Pulmonary artery endothelial cell (primary cell): ENCODE measurements around the gene RASD1. TPM values are rescaled to one million over a fixed set of nuclear protein-coding genes. Genes with fewer than 3 reads are reported as not detected.

ENCODE experiments used
- DNase-seq: peaks from one replicate; pipeline ENCODE4 v3.0.0-alpha.2; 2011; ENCODE audit warnings: low read depth, low spot score
- total RNA-seq: library from RNA; depleted of rRNA; stranded (reverse); fragments of >200 nt; gene quantifications from 2 replicates; pipeline ENCODE4 v1.2.3, GENCODE V29; 2014

RASD1 gene
- total RNA-seq, 1 donor from 2014 or later = 14.7 TPM

DNA sequence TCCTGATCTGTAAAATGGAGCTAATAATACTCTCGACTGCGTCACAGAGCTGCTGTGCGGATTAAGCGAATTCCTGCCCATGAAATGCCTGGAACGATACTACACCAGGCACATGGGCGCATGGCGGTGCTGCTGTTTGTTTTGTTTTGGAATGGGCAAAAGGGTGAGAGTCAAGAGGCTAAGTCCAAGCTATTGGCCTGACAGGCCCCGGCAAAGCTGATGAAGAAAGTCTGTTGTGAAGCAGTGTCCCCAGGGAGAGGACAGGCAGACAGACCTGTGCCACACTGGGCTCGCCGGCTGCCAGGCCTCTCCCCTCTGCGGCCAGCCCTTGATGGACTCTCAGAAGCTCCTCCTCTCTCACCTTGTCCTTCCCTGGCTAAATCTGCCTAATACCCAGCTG, 31.3 kb upstream of the RASD1 start:
- no peak for DNase-seq

DNA sequence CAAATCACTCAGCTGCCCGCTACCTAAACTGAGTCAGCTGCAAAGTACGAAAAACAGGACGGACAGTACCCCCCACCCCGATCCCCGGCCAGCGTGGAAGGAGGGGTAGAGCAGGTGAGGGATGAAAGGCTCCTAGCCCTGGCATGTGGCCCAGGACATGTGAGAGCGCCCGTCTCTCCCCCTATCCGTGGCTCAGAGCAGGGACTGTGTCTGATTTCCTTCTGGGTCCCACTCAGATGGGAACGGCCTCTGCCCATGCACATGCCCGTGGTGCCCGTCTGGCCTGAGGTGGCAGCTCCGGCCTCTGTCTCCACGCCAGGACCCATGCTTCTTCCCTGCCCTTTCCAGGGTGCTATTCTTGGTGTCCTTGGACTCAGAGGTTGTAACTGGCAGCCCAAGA, 30.2 kb upstream of the RASD1 start:
- DNase-seq = no peak

DNA sequence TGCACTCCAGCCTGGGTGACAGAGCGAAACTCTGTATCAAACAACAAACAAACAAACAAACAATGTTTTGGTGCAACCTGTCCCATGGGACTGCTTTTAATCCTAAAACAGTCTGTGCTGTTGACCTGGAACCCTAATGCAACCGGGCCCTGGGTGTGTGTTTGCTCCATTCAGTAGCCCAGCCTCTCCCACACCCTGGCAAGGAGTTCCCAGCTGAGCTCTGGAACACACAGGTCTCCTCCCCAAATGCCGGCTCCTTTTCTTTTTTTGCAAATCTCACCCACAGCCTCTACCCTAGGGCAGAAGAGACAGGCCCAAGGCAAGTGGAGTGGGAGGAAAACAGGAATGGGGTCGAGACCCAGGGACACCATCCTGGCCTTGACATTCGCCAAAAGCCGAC, 29.8 kb upstream of the RASD1 start:
- no peak for DNase-seq

- DNase-seq = no peak
These were observed 29.1 kb upstream of the RASD1 start for GRCh38 chr17:17525311-17525710.

DNA sequence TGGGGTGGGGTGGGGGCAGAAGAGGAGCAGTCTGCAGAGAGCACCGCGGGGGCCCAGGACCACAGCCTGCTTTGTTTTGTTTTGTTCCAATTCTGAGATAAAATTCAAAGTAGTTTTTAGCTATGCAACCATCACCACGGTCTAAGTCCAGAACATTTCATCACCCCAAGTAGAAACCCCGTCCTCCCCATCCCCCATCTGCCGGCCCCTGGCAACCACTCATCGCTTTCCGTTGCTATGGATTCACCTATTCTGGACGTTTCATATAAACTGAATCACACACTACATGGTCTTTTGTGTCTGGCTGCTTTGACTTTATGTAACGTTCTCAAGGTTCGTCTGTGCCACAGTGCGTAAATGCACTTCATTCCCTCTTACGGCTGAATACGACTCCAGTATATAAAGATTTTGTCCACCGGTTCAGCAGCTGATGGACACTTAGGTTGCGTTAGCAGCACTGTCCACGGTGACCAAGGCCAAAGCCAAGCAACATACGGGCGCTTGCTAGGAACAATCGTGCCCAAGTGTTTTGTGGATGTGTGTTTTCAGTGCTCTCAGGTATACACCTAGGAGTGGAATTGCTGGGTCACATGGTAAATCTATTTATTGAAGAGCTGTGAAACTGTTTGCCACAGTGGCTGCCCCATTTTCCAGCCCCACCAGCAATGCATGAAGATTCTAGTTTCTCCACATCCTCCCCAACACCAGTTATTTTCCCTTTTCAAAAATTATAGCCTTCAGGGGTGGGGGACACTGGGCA, 27.7 kb upstream of the RASD1 start:
- DNase-seq = no peak

GRCh38 chr17:17523001-17523730, 27.0 kb upstream of the RASD1 start:
- DNase-seq = no peak

DNA sequence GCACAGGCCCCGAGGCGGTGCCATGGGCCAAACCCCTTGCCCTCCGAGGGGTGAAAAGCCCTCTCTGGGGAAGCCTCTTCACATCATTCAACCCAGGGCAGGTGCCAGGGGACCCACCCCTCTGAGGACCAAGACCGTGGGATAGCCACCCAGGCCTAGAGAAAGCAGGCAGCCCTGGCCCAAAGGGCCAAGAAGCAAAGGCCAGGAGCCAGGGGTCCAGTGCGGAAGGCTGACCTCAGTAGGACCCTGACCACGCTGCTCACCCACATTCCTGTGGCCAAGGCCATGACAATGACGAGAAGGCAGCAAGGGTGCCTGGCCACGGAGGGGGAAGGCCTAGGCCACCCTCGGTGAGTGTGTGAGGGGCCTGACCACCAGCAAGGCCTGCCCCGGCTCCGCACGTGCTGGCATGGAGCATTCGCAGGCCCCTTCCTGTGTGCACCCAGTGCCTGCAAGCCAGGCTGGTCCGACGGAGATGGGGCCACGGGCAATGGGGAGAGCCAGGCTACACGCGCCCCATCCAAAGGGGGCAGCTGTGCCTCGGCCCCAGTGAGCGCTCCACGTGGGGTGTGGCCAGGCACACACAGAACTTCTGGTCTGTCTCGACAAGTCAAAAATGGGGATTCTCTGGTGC, 24.5 kb upstream of the RASD1 start:
- DNase-seq = no peak

DNA sequence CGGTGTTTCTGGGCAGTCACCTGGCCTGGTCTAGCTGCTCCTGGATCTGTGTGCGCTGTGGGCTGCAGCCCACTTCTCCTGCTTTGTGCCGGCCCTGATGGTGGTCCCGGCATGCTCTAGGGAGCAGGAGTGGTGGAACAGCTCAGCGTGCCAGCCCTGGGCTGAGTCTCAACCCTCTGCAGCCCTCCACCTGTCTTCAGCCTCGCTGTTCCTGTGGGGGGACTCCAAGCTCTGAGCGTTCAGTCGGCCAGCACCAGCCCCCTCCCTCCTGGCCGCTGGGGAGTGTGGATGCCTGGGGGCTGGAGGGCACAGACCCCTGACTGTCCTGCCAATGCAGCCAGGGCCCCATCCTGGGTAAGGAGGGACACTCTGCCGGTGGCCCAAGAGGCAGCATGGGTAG, 23.7 kb upstream of the RASD1 start:
- DNase-seq = no peak

DNA sequence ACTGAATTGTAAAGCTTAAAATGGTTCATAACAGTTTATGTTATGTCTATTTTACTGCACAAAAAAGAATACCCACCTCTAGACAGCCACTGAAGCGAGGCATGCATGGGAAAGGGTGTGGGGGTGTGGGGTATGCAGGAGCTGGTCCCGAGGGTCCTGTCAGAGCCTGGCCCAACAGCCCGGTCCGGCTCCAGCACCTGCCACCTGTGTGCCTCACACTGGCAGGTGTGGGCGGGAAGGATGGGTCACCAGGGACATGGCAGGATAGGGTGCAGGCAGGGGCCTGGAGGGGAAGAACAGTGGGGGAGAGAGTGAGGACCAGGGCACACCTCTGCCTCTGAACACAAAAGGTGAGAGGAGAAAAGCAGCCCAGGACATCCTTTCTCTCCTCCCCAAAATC, 22.8 kb upstream of the RASD1 start:
- DNase-seq = no peak

DNA sequence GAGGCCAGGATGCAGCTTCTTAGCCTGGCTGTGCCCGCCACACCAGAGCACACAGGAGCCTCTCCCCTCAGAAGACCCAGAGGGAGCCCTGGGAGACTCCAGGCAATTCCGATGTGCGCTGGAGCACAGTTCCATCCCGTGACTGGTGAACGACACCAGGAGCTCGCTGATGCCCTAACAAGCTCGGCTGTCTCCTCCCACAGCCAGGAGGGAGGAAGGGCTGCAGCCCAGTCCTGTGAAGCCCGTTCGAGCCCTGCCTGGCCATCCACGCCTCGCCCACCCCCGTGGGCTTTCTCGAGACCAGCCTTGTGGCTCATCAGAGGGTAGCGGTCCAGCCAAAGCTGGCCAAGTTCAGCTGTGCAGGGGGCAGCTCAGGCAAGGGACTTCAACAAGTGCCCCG, 21.8 kb upstream of the RASD1 start:
- no peak for DNase-seq

DNA sequence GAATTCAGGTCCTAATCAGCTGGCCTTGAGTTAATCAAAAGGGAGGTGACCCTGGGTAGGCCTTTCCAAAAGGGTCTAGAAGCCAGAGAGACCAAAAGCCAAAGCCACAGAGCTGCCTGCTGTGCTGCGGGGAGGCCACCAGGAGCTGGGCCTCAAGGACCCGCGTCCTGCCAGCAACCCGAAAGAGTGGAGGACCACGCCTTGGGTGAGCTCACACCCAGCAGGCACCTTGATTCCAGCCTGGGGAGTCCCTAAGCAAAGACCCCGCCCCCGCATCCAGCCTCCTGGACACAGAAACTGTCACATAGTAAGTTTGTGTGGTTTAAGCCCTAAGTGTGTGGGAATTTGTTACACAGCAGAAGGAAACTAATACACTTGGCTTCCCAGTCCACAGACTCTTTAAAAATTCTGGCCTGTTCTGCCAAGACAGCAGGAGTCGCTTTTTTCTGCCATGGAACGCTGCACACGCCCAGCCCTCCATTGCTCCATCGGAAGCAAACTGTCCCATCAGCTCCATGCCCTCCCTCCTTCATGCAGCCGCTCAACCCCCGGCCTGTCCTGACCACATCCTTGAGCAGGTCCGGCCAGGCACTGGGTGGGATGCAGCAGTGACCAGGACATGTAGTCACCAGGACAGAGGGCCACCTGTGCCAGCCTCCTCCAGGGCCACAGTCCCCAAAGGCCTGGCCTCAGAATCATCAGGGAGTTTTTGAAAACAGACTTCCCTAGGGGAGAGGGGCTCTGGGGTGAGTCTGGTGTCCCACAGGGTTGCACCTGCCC, 20.9 kb upstream of the RASD1 start:
- DNase-seq = no peak

- no peak for DNase-seq
These were observed 20.0 kb upstream of the RASD1 start for GRCh38 chr17:17515934-17516930.

DNA sequence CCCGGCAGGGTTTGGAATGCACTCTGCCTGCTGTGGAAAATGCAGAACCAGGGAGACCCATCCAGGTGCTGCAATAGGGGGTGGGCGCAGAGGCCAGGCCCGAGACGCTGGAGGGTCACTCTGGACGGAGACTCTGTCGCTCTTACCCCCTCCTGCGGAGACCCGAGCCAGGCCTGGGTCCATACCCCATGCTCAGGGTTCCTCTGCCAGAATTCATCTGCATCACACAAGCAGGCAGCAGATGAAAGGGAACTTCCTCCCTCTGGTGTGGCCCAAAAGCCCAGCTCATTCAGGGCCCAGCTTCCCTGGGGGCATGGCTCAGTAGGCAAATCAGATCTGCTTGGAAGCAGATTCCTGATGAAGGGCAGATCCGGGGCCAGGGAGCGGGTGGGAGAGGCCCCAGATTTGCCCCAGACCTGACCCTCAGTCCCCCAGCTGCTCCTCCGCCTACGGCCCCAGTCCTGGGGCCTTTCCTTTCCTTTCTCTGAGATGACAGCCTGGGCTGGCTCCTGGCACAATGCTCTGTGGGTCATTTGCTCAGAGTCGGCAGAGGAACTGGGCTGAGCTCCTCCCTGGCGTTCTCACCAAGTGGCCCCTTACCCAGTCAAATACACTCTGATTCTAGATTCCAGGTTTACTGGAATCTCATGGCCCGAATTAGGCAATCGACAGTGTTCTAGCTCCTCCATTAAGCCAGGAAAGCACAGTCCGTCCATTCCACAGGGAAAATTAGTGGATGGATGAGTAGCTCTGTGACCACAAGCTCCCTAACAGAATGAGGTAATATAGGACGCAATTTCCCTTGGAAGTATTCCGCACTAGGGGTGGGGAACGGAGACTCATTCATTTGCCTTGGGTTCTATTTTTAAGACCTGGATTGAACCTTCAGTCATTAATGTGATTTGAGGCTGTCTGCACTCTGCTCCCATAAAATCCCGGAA, 19.1 kb upstream of the RASD1 start:
- DNase-seq = no peak

GRCh38 chr17:17514361-17514992, 18.3 kb upstream of the RASD1 start:
- DNase-seq = no peak

- no peak for DNase-seq
These were observed 17.4 kb upstream of the RASD1 start for GRCh38 chr17:17513626-17514025.

DNA sequence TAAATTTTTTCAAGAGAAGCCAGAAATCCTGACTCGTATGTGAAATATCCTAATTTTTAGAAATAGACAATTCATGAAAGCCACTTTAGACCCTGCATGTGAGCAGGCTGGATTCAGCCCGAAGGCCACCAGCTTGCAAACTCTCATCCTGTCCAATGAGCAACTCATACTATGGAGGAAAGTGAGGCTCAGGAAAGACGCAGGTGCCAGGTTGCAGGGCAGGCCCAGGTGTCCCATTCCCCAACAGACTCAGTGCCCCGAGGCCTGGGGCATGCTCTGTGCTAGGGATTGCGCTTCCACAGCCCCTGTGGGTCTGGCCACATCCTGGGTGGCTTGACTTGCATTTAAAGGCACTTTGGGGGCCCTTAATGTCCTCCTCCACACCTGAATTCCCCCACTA, 16.7 kb upstream of the RASD1 start:
- DNase-seq = no peak

- DNase-seq = no peak
These were observed 16.0 kb upstream of the RASD1 start for GRCh38 chr17:17511881-17512858.

- no peak for DNase-seq
These were observed 15.1 kb upstream of the RASD1 start for GRCh38 chr17:17511293-17511741.
